Central memory CD8-positive, alpha-beta T cell (primary cell): ENCODE data around the gene CEP162.

Source experiments
- ATAC-seq: fragments of 150-1000 bp; cut with Tn5 transposase; replicated peaks from 2 replicates; pipeline ENCODE4 v1.10.0; 2022; ENCODE audit warnings: mild to moderate bottlenecking, moderate FRiP score, moderate number of reproducible peaks; ENCODE audit not compliant: poor library complexity, severe bottlenecking; ENCODE audit errors: extremely low read depth
- DNase-seq, 2 donors: peaks; one replicate each; pipeline ENCODE4 v3.0.0; 2021; ENCODE audit warnings: low spot score in 2 of 2
- H3K27ac Mint-ChIP-seq: one replicate; pipeline ENCODE4 v1.8.0; 2022; ENCODE audit warnings: low read depth, mild to moderate bottlenecking, moderate library complexity, mixed read lengths
- H3K27me3 Mint-ChIP-seq: one replicate; pipeline ENCODE4 v1.8.0; 2022; ENCODE audit warnings: mixed read lengths
- H3K36me3 Mint-ChIP-seq: one replicate; pipeline ENCODE4 v1.8.0; 2022; ENCODE audit warnings: mild to moderate bottlenecking, moderate library complexity, mixed read lengths; ENCODE audit not compliant: insufficient read depth
- H3K4me1 Mint-ChIP-seq: one replicate; pipeline ENCODE4 v1.8.0; 2022; ENCODE audit warnings: mixed read lengths
- H3K4me3 Mint-ChIP-seq: one replicate; pipeline ENCODE4 v1.8.0; 2022; ENCODE audit warnings: mild to moderate bottlenecking, moderate library complexity, mixed read lengths
- H3K9me3 Mint-ChIP-seq: one replicate; pipeline ENCODE4 v1.8.0; 2022; ENCODE audit warnings: mixed read lengths

The CEP162 gene

DNA sequence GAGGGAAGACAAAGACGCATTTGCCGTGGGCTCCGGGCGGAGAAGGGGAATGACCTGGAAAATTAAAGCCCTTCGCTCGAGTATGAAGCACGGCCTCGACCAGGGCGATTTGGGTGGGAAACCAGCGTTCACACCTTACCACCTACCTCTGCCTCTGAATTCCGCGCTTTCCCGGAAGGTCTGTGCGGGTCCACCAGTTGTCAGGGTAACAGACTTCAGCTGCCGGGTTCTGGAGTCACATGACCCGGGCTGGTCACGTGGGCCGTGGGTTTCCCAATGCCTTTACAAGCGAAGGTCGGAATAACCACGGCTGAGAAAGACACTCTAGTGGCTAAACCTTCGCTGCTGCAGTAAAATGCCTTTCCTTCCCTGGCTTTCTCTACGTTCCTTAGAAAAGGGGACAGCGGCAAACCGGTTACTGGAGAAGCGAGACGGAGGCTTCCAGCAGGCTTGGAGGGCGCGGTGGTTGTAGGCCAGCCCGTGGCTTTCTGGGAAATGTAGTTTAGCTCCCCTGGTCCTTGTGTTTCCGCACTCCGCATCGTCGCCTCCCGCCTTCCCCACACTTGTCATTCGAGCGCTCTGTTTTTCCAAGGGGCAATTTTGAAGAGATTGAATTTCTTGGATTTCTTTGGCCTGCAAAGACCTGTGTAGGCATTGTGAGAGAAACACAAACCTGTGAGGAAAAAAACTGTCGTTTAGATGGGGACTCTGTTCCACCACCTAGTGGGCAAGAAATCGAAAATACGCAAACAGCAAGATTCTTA, at the start of gene CEP162:
TSS of gene CEP162 (minus strand) at position 210 of the 764 bp plus-strand sequence. CDS start 1,250 bp downstream, outside the sequence.
- Mint-ChIP-seq H3K4me3 (peak within 1 kb of the TSS; percentile 99), H3K36me3 (peaks cover 5% of the 10 kb centered on the region), H3K4me1 (peaks cover 10% of the 10 kb centered on the region), H3K27ac (peak within 1 kb of the TSS; percentile 89), H3K27me3 (peaks cover 13% of the 10 kb centered on the region), H3K9me3 (no peaks in the 10 kb centered on the region)
- peak; percentile 91 for ATAC-seq
- DNase-seq, result peak; percentile 81 to 88

DNA sequence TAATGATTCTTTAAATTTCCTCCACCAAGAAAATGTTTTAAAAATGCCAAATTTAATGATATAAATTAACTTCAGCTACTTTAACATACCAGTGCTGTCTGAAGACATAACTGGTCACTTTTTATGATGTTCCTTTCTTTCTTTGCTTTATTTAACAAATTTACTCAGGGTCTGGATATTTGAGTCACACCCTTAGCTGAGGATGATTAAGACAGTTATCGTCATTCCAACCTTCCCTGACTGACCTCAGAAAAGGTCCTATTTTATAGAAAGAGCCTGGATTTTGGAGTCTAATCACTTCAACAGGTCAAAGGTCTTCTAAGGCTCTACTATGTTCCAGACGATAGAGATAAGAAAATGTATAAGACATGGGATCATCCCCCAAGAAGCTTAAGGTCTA, 47.4 kb upstream of the CEP162 start:
- H3K4me1 Mint-ChIP-seq, result no peaks in the 10 kb centered on the region
- H3K9me3 Mint-ChIP-seq, result no peaks in the 10 kb centered on the region
- no peak overlapping the region for H3K4me3 Mint-ChIP-seq
- no peak overlapping the region for H3K27ac Mint-ChIP-seq
- peaks cover 12% of the 10 kb centered on the region for H3K27me3 Mint-ChIP-seq
- ATAC-seq (no peak), DNase-seq (no peak)
- H3K36me3 Mint-ChIP-seq, result no peaks in the 10 kb centered on the region

DNA sequence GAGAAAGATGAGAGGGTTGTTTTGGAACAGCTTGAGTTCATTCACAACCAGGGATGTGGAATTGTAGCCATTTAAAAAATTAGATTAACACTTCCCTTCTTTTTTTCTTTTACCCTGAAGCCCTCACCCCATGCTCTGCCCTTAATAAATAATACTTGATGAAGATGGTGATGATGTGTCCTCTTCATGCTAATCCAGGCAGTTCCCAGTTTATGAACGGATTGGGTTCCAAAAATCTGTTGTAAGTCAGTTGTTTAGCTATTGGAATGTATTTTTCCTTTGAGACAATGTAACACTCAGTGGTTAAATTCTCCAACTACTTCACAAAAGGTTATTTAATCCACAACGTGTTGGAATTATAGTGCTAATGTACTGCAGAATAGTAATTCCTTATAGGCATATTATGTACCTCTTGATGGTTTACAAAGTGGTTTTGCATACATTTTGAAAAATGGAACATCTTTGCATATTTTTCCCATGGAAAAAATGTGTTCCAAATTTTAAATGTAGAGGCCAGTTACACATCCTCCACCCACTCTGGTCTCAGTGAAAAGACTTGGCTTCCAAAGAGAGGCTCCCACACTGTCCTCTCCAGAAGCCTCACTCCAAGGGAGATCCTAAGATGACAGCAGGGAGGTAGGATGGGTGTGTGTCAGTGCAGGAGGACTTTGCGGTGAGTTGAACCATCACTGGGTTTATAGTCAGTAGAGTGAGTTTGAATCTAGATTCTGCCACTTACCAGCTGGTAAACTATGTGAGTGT, 45.8 kb upstream of the CEP162 start:
- Mint-ChIP-seq H3K36me3 (no peaks in the 10 kb centered on the region), H3K27ac (no peak overlapping the region), H3K4me1 (no peaks in the 10 kb centered on the region), H3K4me3 (no peak overlapping the region), H3K9me3 (no peaks in the 10 kb centered on the region), H3K27me3 (peaks cover 12% of the 10 kb centered on the region)
- ATAC-seq (no peak), DNase-seq (no peak)

DNA sequence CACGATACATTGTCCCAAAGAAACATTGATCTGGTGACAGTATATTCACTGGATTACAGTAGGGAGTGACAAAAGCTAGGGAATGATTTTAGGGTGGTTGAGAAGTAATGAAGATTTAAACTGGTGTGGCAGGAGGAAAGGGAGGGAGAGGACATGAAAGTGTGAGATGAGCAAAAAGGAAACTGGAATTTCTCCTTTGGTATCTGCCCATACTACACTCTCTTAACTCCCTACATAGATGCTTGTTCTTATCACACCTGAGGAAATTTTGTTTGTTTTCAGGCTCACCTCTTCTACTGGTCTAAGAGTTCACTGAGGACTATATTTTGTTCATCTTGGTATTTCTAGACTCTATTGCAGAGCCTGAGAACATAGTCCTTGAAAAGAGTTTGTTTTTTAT, 44.9 kb upstream of the CEP162 start:
- peaks cover 12% of the 10 kb centered on the region for H3K27me3 Mint-ChIP-seq
- H3K27ac Mint-ChIP-seq, result no peak overlapping the region
- H3K4me1 Mint-ChIP-seq, result no peaks in the 10 kb centered on the region
- no peaks in the 10 kb centered on the region for H3K36me3 Mint-ChIP-seq
- H3K9me3 Mint-ChIP-seq, result no peaks in the 10 kb centered on the region
- ATAC-seq (no peak), DNase-seq (no peak)
- H3K4me3 Mint-ChIP-seq, result no peak overlapping the region

GRCh38 chr6:84271061-84271716, 43.7 kb upstream of the CEP162 start:
- Mint-ChIP-seq H3K27ac (no peak overlapping the region), H3K4me3 (no peak overlapping the region), H3K9me3 (no peaks in the 10 kb centered on the region), H3K27me3 (peaks cover 14% of the 10 kb centered on the region), H3K4me1 (no peaks in the 10 kb centered on the region), H3K36me3 (no peaks in the 10 kb centered on the region)
- DNase-seq, result no peak
- no peak for ATAC-seq

DNA sequence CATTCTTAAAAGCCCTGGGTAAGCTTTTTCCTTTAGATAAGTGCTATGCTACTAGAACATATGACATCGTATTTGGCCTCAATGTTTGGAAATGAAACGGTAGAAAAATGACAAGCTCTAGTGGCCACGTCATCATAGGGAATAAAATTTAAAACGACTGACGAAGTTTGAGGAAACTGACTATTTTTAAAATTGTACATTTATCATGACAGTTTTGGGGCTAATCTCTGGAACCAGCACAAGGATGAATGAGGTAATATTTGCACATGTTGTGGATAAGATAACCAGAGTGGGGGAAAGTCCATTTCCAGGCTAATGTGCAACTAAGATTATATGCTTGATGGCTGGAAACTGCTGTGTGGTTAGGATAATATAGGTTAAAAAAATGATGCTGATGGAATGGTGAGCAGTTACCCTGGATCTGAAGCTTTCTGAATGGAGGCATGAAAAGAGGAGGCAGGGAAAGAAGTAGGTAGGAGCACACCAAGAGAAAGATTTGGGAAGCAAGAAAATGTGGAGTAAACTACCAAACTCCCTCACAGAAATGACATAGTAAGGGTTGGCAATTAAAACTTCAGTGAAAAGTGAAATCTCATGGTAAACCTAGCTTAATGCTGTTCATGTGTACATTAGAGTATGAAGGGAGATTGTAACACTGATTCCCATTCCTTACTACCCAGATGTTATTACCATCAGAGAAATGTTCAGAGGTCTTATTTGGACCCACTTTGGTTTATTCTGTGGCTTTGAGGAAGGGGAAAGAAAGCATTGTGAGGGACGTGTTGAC, 42.7 kb upstream of the CEP162 start:
- Mint-ChIP-seq H3K4me1 (no peaks in the 10 kb centered on the region), H3K36me3 (no peaks in the 10 kb centered on the region), H3K4me3 (no peak overlapping the region), H3K9me3 (no peaks in the 10 kb centered on the region), H3K27ac (no peak overlapping the region), H3K27me3 (peaks cover 24% of the 10 kb centered on the region)
- no peak for DNase-seq
- no peak for ATAC-seq

DNA sequence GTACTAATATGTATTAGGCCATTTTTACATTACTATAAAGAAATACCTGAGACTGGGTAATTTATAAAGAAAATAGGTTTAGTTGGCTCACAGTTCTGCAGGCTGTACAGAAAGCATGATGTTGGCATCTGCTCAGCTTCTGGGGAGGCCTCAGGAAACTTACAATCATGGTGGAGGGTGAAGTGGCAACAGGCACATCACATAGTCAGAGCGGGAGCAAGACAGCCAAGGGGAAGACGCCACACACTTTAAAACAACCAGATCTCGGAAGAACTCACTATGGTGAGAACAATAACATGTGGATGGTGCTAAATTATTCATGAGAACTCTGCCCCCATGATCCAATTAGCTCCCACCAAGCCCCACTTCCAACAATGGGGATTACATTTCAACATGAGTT, 41.3 kb upstream of the CEP162 start:
- Mint-ChIP-seq H3K27ac (no peak overlapping the region), H3K27me3 (peaks cover 24% of the 10 kb centered on the region), H3K36me3 (no peaks in the 10 kb centered on the region), H3K9me3 (no peaks in the 10 kb centered on the region), H3K4me3 (no peak overlapping the region), H3K4me1 (no peaks in the 10 kb centered on the region)
- no peak for DNase-seq
- no peak for ATAC-seq

DNA sequence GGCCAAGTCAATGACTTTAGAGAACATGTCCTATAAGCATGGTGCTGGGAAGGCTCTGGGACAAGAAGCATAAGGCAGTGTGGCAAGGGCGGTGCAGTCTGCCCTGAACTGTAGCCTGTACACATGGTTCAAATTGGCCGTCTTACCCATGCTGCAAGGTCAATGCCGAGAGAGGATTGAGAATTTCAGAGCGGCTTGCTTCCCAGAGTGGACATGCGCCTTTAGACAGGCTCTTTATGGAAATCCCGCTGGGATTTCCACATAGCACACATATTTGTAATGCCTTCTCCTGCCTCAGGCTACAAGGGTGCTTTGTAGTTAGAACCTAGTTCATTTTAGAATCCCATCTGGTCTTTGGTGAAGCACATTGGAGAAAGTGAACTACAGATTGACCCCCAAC, 36.1 kb upstream of the CEP162 start:
- Mint-ChIP-seq H3K9me3 (no peaks in the 10 kb centered on the region), H3K4me3 (no peak overlapping the region), H3K4me1 (no peaks in the 10 kb centered on the region), H3K27me3 (peaks cover 30% of the 10 kb centered on the region), H3K36me3 (no peaks in the 10 kb centered on the region), H3K27ac (no peak overlapping the region)
- ATAC-seq (no peak), DNase-seq (no peak)

GRCh38 chr6:84260926-84261325, 33.5 kb upstream of the CEP162 start:
- Mint-ChIP-seq H3K9me3 (no peaks in the 10 kb centered on the region), H3K27ac (no peak overlapping the region)
- ATAC-seq, result no peak

GRCh38 chr6:84260196-84260595, 32.8 kb upstream of the CEP162 start:
- H3K27me3 Mint-ChIP-seq, result peaks cover 34% of the 10 kb centered on the region
- no peaks in the 10 kb centered on the region for H3K36me3 Mint-ChIP-seq
- no peaks in the 10 kb centered on the region for H3K9me3 Mint-ChIP-seq
- H3K4me1 Mint-ChIP-seq, result no peaks in the 10 kb centered on the region
- H3K27ac Mint-ChIP-seq, result no peak overlapping the region
- DNase-seq, result no peak
- no peak overlapping the region for H3K4me3 Mint-ChIP-seq
- no peak for ATAC-seq

More at GRCh38 chr6:84260926-84261325, 33.5 kb upstream of the CEP162 start:
- H3K4me3 Mint-ChIP-seq, result no peak overlapping the region
- H3K36me3 Mint-ChIP-seq, result no peaks in the 10 kb centered on the region
- H3K4me1 Mint-ChIP-seq, result no peaks in the 10 kb centered on the region
- no peak for DNase-seq
- H3K27me3 Mint-ChIP-seq, result peaks cover 38% of the 10 kb centered on the region

DNA sequence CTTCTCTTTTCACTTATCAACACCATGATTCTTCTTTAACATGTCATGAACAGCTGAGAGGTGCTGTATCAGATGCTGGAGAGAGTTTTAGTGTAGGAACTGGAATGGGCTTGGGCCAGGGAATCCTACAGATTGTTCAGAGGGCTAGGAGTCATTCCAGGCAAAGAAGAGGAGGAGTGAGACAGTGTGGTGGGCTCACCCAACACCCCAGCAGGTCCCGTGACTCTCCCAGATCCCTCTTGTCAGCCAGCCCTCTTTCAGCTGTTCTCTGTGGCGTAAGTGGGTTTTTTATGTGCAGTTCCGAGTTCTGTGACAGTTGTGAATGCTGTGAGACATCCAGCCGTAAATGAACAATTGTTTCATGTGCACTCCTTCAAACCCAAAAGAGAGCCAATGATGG, 31.4 kb upstream of the CEP162 start:
- H3K27ac Mint-ChIP-seq, result no peak overlapping the region
- no peak overlapping the region for H3K4me3 Mint-ChIP-seq
- ATAC-seq (no peak), DNase-seq (no peak)
- H3K36me3 Mint-ChIP-seq, result no peaks in the 10 kb centered on the region
- H3K4me1 Mint-ChIP-seq, result no peaks in the 10 kb centered on the region
- no peaks in the 10 kb centered on the region for H3K9me3 Mint-ChIP-seq
- H3K27me3 Mint-ChIP-seq, result peaks cover 47% of the 10 kb centered on the region

- Mint-ChIP-seq H3K27ac (no peak overlapping the region), H3K27me3 (peaks cover 53% of the 10 kb centered on the region), H3K9me3 (no peaks in the 10 kb centered on the region), H3K4me1 (no peaks in the 10 kb centered on the region), H3K4me3 (no peak overlapping the region), H3K36me3 (no peaks in the 10 kb centered on the region)
- ATAC-seq (no peak), DNase-seq (no peak)
Observed at GRCh38 chr6:84258268-84258667, 30.8 kb upstream of the CEP162 start.
